Measurements from ENCODE around the gene TPRX2.
"Not testable (repeated sequence)": the region's sequence is repeated elsewhere in the genome, so short reads cannot be mapped to it uniquely, and the experiment has no call there.

The TPRX2 gene, protein sequence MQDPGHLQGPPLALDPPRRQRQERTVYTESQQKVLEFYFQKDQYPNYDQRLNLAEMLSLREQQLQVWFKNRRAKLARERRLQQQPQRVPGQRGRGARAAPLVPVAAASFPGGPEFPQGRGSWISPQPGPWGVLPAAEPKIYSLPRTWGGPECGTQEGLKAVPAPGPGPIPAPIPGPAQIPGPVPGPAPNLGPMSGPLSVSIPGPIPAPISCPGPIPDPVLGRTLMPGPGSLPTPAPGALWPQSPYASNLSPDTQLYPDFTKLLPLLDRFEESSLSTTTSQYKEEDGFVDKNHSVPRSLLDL

GRCh38 chr19:47858646-47859285, at the start of gene TPRX2:
TPRX2 (plus strand) TSS chr19:47859235; CDS start chr19:47859247, 12 bp downstream.
- not testable (repeated sequence) for DNase-seq (ENCODE audit: low read depth)

- DNase-seq (ENCODE audit: low read depth), result peak; percentile 63
These were observed 45.6 kb upstream of the TPRX2 start for GRCh38 chr19:47813304-47813994.

DNA sequence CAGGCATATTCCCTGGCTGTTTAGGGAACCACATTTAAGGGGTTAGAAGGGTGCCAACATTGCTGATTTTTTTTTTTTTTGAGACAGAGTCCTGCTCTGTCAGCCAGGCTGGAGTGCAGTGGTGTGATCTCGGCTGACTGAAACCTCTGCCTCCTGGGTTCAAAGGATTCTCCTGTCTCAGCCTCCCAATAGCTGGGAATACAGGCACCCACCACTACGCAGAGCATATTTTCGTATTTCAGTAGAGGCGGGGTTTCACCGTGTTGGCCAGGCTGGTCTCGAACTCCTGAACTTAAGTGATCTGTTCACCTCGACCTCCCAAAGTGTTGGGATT, 45.1 kb upstream of the TPRX2 start:
- no peak for DNase-seq (ENCODE audit: low read depth)

DNA sequence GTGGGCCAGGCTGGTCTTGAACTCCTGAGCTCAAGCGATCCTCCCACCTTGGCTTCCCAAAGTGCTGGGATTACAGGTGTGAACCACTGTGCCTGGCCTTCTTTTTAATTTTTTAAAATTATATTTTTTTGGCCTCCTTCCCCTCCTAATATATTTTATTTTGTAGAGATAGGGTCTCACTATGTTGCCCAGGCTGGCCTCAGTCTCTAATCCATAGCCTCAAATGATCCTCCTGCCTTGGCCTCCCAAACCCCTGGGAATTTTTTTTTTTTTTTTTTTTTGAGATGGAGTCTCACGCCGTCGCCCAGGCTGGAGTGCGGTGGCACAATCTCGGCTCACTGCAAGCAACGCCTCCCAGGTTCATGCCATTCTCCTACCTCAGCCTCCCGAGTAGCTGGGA, 42.8 kb upstream of the TPRX2 start:
- DNase-seq (ENCODE audit: low read depth), result not testable (repeated sequence)

- DNase-seq (ENCODE audit: low read depth), result not testable (repeated sequence)
These were observed 40.8 kb upstream of the TPRX2 start for GRCh38 chr19:47818221-47818620.

GRCh38 chr19:47819858-47820257, 39.2 kb upstream of the TPRX2 start:
- DNase-seq (ENCODE audit: low read depth), result no peak

GRCh38 chr19:47820410-47820809, 38.6 kb upstream of the TPRX2 start:
- DNase-seq (ENCODE audit: low read depth), result no peak

DNA sequence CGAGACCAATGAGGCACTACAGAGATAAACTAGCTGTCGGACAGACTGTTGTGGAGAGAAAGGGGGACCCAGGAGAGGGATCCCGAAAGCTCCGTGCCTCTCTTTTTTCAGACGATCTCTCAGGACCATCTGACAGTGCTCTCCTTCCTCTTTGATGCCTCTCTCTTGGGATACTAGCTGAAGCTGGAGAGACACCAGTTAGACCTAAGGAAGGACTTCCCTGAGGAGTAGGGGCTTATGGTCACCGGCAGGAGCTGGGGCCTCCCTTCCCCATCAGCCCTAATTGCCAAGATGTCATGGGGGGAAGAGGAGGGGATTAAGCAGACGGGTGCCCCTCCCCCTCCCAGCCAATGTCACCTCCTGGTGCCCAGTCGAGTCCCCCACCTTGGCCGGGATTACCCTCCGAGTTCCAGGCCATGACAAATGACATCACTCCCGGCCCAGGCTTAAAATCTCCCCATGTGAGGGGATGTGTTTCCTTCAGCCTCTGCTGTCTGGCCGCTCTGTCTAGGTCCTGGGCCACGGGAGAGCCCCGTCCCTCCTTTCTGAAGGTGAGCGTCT, 37.5 kb upstream of the TPRX2 start, which contains the start of gene CRX:
Gene CRX, plus strand, starts transcription at position 478 of the 561 bp plus-strand sequence. CDS start 12,507 bp downstream, outside the sequence.
- DNase-seq (ENCODE audit: low read depth), result no peak

GRCh38 chr19:47824396-47824795, 34.6 kb upstream of the TPRX2 start:
- no peak for DNase-seq (ENCODE audit: low read depth)

- DNase-seq (ENCODE audit: low read depth), result no peak
These were observed 32.2 kb upstream of the TPRX2 start for GRCh38 chr19:47826800-47827199.

GRCh38 chr19:47832723-47833122, 26.3 kb upstream of the TPRX2 start:
- no peak for DNase-seq (ENCODE audit: low read depth)

DNA sequence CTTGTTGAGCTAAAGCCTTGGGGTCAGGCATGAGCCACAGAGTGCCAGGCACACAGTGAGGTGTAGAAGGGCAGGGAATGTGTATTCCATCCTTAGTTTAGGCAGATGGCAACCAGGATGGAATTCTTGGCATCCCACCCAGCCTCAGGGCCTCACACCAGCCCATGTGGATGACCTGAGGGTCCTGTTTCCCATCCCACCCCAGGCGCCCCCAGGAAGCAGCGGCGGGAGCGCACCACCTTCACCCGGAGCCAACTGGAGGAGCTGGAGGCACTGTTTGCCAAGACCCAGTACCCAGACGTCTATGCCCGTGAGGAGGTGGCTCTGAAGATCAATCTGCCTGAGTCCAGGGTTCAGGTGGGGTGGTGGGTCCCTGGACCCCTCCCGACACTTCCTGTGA, 23.0 kb upstream of the TPRX2 start:
- no peak for DNase-seq (ENCODE audit: low read depth)

GRCh38 chr19:47839411-47839810, 19.6 kb upstream of the TPRX2 start:
- DNase-seq (ENCODE audit: low read depth), result no peak

DNA sequence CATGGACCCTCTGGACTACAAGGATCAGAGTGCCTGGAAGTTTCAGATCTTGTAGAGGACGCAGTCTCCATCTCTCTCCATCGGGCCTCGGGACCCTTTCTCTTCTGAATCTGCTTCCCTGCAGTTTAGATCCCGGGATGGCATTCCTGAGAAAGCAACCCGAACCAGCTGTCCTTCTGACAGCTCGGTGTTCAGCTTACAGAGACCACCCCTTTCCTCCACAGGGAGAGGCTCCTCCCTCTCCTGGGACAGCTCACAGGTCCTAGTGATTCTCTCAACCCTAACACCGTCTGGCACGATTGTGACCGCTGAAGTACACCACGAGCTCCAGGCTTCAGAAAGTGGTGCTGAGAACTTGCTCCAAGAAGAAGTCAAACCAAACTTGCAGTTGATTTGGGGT, 19.1 kb upstream of the TPRX2 start:
- DNase-seq (ENCODE audit: low read depth), result no peak

GRCh38 chr19:47842941-47843340, 16.1 kb upstream of the TPRX2 start:
- DNase-seq (ENCODE audit: low read depth), result no peak

DNA sequence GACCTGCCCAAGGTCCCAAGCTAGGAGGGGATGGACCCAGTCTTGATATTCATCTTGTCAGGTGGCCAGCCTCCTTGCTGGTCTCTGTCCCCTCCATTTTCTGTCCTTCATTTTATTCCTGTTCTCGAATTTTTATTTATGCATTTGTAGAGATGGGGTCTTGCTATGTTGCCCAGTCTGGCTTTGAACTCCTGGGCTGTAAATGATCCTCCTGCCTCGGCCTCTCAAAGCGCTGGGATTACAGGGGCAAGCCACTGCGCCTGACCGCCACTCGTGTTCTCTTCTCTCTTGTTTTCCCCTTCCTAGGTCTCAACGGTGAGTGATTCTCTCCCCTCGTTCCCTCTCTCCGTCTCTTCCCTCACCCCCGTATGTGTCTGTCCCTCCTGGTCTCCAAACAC, 10.6 kb upstream of the TPRX2 start:
- no peak for DNase-seq (ENCODE audit: low read depth)

- no peak for DNase-seq (ENCODE audit: low read depth)
These were observed 10.1 kb upstream of the TPRX2 start for GRCh38 chr19:47848823-47849473.

DNA sequence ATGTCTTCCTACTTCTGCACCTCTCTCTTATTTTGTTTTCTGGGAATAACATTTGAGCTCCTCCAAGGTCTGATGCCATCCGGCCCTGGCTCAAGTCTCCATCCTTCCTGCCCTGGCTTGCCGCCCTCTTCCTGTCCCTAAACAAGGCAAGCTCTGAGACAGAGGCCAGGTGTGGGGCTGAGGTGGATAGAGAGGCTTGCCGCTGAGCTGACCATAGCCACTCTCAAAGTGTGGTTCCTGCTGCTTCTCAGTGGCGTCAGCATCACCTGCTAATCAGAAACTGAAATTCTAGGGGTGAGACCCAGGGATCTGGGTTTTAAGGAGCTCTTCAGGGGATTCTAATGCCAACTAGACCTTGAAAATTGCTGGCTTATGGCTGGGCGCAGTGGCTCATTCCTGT, 6.0 kb upstream of the TPRX2 start:
- DNase-seq (ENCODE audit: low read depth), result no peak

DNA sequence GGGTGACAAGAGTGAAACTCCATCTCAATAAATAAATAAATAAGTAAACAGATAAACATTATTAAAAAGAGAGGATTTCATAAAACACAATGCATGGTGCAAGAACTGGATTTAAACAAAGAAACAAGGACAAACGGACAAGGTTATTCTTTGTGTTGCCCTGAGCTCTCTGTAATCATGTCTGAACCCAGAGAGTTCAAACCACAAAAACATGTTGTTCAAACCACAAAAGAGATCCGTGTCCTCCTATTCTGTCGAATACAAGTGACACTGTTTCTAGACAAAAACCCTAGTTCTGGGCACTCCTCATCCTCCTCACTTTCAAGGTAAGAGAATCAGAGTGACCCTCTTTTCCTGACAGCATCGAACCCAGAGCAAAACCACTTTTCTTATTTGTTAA, 4.6 kb upstream of the TPRX2 start:
- no peak for DNase-seq (ENCODE audit: low read depth)

DNA sequence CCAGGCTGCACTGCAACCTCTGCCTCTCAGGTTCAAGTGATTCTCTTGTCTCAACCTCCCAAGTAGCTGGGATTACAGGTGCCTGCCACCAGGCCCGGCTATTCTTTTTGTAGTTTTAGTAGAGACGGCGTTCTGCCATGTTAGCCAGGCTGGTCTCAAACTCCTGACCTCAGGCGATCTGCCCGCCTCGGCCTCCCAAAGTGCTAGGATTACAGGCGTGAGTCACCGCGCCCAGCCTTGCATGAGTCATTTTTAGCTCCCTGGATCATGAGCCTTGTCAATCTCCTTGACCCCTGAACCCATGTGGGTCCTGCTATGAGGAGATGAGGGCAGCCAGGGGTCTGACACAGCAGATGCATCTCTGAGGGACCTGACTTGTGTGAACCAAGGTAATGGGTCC, 804 bp upstream of the TPRX2 start:
- not testable (repeated sequence) for DNase-seq (ENCODE audit: low read depth)

DNA sequence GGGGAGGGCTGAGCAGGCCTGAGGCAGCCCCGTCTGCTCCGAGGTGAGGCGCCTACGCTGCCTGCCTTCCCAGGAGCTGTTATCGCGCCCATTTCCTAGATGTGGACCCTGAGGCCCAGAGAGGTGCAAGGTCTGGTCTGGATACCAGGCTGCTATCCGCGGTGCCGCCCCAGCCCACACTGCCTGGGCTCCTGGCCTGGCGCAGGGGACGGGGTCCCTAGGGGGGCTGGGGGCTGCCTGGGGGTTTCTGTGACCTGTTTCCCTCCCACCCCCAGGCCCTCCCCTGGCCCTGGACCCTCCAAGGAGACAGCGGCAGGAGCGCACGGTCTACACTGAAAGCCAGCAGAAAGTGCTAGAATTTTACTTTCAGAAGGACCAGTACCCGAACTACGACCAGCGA, 803 bp downstream of the TPRX2 start:
- DNase-seq (ENCODE audit: low read depth), result not testable (repeated sequence)

GRCh38 chr19:47860602-47861297, 1.7 kb downstream of the TPRX2 start:
- no peak for DNase-seq (ENCODE audit: low read depth)
